H9 (cell line): Measurements from ENCODE around the gene MARK4. TPM values are rescaled to one million over a fixed set of nuclear protein-coding genes. Genes with fewer than 3 reads are reported as not detected.
A peak's percentile ranks its signal among the peaks of the same experiment; 100 is the strongest.

Experiments
- DNase-seq: peaks from one replicate; pipeline ENCODE4 v3.0.0-alpha.2; 2017
- H2AFZ ChIP-seq: one replicate; pipeline ENCODE4 v1.6.1; 2013; ENCODE audit warnings: mild to moderate bottlenecking, low read length, control low read depth, moderate library complexity
- H2AK5ac ChIP-seq: 2 replicates; pipeline ENCODE4 v1.6.1; 2013; ENCODE audit warnings: low read length, control low read depth, mixed read lengths; ENCODE audit not compliant: insufficient read length
- H2BK120ac ChIP-seq: one replicate; pipeline ENCODE4 v1.6.1; 2013; ENCODE audit warnings: low read depth, mild to moderate bottlenecking, low read length, control low read depth, inconsistent platforms; ENCODE audit not compliant: poor library complexity, severe bottlenecking
- H2BK12ac ChIP-seq: 2 replicates; pipeline ENCODE4 v1.6.1; 2013; ENCODE audit warnings: low read length, control low read depth, mixed read lengths, low read depth; ENCODE audit not compliant: insufficient read length
- H2BK15ac ChIP-seq: 2 replicates; pipeline ENCODE4 v1.6.1; 2013; ENCODE audit warnings: low read depth, low read length, control low read depth
- H2BK20ac ChIP-seq: one replicate; pipeline ENCODE4 v1.6.1; 2013; ENCODE audit warnings: low read depth, mild to moderate bottlenecking, low read length, control low read depth, inconsistent platforms; ENCODE audit not compliant: poor library complexity, severe bottlenecking
- H2BK5ac ChIP-seq: 2 replicates; pipeline ENCODE4 v1.6.1; 2013; ENCODE audit warnings: low read length, control low read depth, mixed read lengths; ENCODE audit not compliant: insufficient read length
- H3K14ac ChIP-seq: 2 replicates; pipeline ENCODE4 v1.6.1; 2013; ENCODE audit warnings: low read length, control low read depth; ENCODE audit not compliant: insufficient read depth
- H3K18ac ChIP-seq: 2 replicates; pipeline ENCODE4 v1.6.1; 2013; ENCODE audit warnings: low read depth, mild to moderate bottlenecking, mixed read lengths, low read length, control low read depth; ENCODE audit not compliant: insufficient read length
- H3K23ac ChIP-seq: 2 replicates; pipeline ENCODE4 v1.6.1; 2013; ENCODE audit warnings: low read length, control low read depth, mixed read lengths, low read depth; ENCODE audit not compliant: insufficient read length
- H3K23me2 ChIP-seq: 2 replicates; pipeline ENCODE4 v1.6.1; 2013; ENCODE audit warnings: low read depth, mild to moderate bottlenecking, mixed read lengths, low read length, control low read depth; ENCODE audit not compliant: insufficient read length, poor library complexity, severe bottlenecking
- H3K27ac ChIP-seq: 2 replicates; pipeline ENCODE4 v1.5.1; 2013; ENCODE audit warnings: low read length, control low read depth, mixed read lengths, low read depth; ENCODE audit not compliant: insufficient read length
- H3K27me3 ChIP-seq: 2 replicates; pipeline ENCODE4 v1.6.1; 2013; ENCODE audit warnings: low read length, control low read depth, inconsistent platforms; ENCODE audit not compliant: insufficient read depth
- H3K4ac ChIP-seq: 2 replicates; pipeline ENCODE4 v1.6.1; 2013; ENCODE audit warnings: low read depth, mild to moderate bottlenecking, control low read depth, inconsistent platforms, low read length, moderate library complexity
- H3K4me1 ChIP-seq: 2 replicates; pipeline ENCODE4 v1.6.1; 2013; ENCODE audit warnings: low read length, control low read depth, inconsistent platforms; ENCODE audit not compliant: insufficient read depth
- H3K4me2 ChIP-seq: 2 replicates; pipeline ENCODE4 v1.6.1; 2013; ENCODE audit warnings: low read length, control low read depth, mixed read lengths; ENCODE audit not compliant: insufficient read length, insufficient read depth
- H3K56ac ChIP-seq: 2 replicates; pipeline ENCODE4 v1.6.1; 2013; ENCODE audit warnings: low read depth, mild to moderate bottlenecking, mixed read lengths, low read length, control low read depth; ENCODE audit not compliant: insufficient read length
- H3K79me1 ChIP-seq: 2 replicates; pipeline ENCODE4 v1.6.1; 2013; ENCODE audit warnings: low read depth, mild to moderate bottlenecking, moderate library complexity, low read length, control low read depth, inconsistent platforms; ENCODE audit not compliant: insufficient read depth, poor library complexity, severe bottlenecking
- H3K79me2 ChIP-seq: 2 replicates; pipeline ENCODE4 v1.6.1; 2013; ENCODE audit warnings: low read length, control low read depth, inconsistent platforms; ENCODE audit not compliant: insufficient read depth
- H3K9ac ChIP-seq: 2 replicates; pipeline ENCODE4 v1.6.1; 2013; ENCODE audit warnings: low read length, control low read depth, mixed read lengths; ENCODE audit not compliant: insufficient read length; ENCODE audit errors: extremely low read depth
- H3K9me3 ChIP-seq: one replicate; pipeline ENCODE4 v1.6.1; 2013; ENCODE audit warnings: low read depth, low read length, inconsistent platforms; ENCODE audit not compliant: control insufficient read depth
- H3T11ph ChIP-seq: one replicate; pipeline ENCODE4 v1.6.1; 2013; ENCODE audit warnings: mild to moderate bottlenecking, low read length, control low read depth, inconsistent platforms
- H4K20me1 ChIP-seq: one replicate; pipeline ENCODE4 v1.6.1; 2013; ENCODE audit not compliant: control insufficient read depth, insufficient read length, insufficient read depth
- H4K5ac ChIP-seq: 2 replicates; pipeline ENCODE4 v1.6.1; 2013; ENCODE audit warnings: low read depth, mild to moderate bottlenecking, mixed read lengths, low read length, control low read depth; ENCODE audit not compliant: insufficient read length
- H4K8ac ChIP-seq: replicated peaks from 2 replicates; pipeline ENCODE4 v1.6.1; 2013; ENCODE audit warnings: low read length, control low read depth, mixed read lengths, low read depth; ENCODE audit not compliant: insufficient read length
- H4K91ac ChIP-seq: 2 replicates; pipeline ENCODE4 v1.6.1; 2013; ENCODE audit warnings: low read depth, mild to moderate bottlenecking, moderate library complexity, mixed read lengths, low read length, control low read depth; ENCODE audit not compliant: insufficient read length
- H3K27ac Mint-ChIP-seq, 3 experiments: 2 replicates in 2 of 3; 3 replicates in 1 of 3; pipeline ENCODE4 v1.8.0; 2020 to 2021; ENCODE audit warnings: mixed read lengths in 3 of 3, mild to moderate bottlenecking in 1 of 3, moderate library complexity in 1 of 3
- H3K27me3 Mint-ChIP-seq: 2 replicates; pipeline ENCODE4 v1.8.0; 2021; ENCODE audit warnings: low read depth, mild to moderate bottlenecking, moderate library complexity, mixed read lengths
- H3K36me3 Mint-ChIP-seq, 3 experiments: 2 replicates in 2 of 3; 3 replicates in 1 of 3; pipeline ENCODE4 v1.8.0; 2020 to 2021; ENCODE audit warnings: low read depth in 3 of 3, mixed read lengths in 3 of 3; ENCODE audit not compliant: insufficient read depth in 1 of 3
- H3K4me1 Mint-ChIP-seq, 2 experiments: 2 replicates each; pipeline ENCODE4 v1.8.0; 2020; ENCODE audit warnings: mixed read lengths in 2 of 2
- H3K4me3 Mint-ChIP-seq, 2 experiments: 2 replicates in 1 of 2; 3 replicates in 1 of 2; pipeline ENCODE4 v1.8.0; 2020 to 2021; ENCODE audit warnings: mild to moderate bottlenecking in 2 of 2, mixed read lengths in 2 of 2, moderate library complexity in 1 of 2
- H3K9me3 Mint-ChIP-seq, 2 experiments: 2 replicates in 1 of 2; 3 replicates in 1 of 2; pipeline ENCODE4 v1.8.0; 2020; ENCODE audit warnings: mild to moderate bottlenecking in 2 of 2, mixed read lengths in 2 of 2, moderate library complexity in 1 of 2
- WGBS: extraction: QIAGEN DNeasy Blood & Tissue Kit; methylation state at CpG from one replicate; pipeline ENCODE4 v1.1.7; 2013; ENCODE audit warnings: missing lambda C conversion rate, low lambda C conversion rate, mixed read lengths; ENCODE audit not compliant: insufficient read length; ENCODE audit errors: extremely low coverage; 5-methylcytosine and 5-hydroxymethylcytosine counted together
- total RNA-seq: library from RNA; stranded (reverse); gene quantifications from 2 replicates; pipeline ENCODE4 v1.2.1, GENCODE V29; 2021
- TF ChIP-seq, protein P1 (sequence below): fragments of 200-600 bp; sonication (generic); conservative IDR thresholded peaks from 3 replicates; pipeline ENCODE4 v1.8.0; 2021; ENCODE audit warnings: antibody characterized with exemption, mild to moderate bottlenecking

Gene MARK4
- total RNA-seq, 1 experiment from 2014 or later = 44.7 TPM

GRCh38 chr19:45253396-45254027, 2.4 kb downstream of the MARK4 start:
- no peak overlapping the region for H2BK20ac ChIP-seq
- no peak overlapping the region for H3K9ac ChIP-seq
- no peak overlapping the region for H4K8ac ChIP-seq
- no peak overlapping the region for H4K5ac ChIP-seq
- WGBS = no CpG with 5 or more reads among the region's 12 CpGs
- H3K27me3 ChIP-seq = peaks cover 2% of the 10 kb centered on the region; the same call in 1 of the 2 replicates
- H3K14ac ChIP-seq = no peak overlapping the region; the same call in 1 of the 2 replicates
- peak overlapping the region; percentile 83 to 84; a peak in 4 of 5 replicates for H3K4me3 Mint-ChIP-seq
- peaks cover 7% of the 10 kb centered on the region for H3K79me1 ChIP-seq
- H2AK5ac ChIP-seq = no peak overlapping the region
- no peak overlapping the region for H3K23ac ChIP-seq
- H2BK120ac ChIP-seq = no peak overlapping the region
- no peaks in the 10 kb centered on the region; a peak in 2 of 5 replicates for H3K9me3 Mint-ChIP-seq
- no peaks in the 10 kb centered on the region for H3K4me1 ChIP-seq
- H3K56ac ChIP-seq = no peak overlapping the region
- no peak overlapping the region for H3K18ac ChIP-seq
- no peak overlapping the region for H3K4ac ChIP-seq
- H4K91ac ChIP-seq = no peak overlapping the region
- no peak overlapping the region for H3K4me2 ChIP-seq
- H4K20me1 ChIP-seq = no peaks in the 10 kb centered on the region
- H2BK5ac ChIP-seq = no peak overlapping the region
- H3K23me2 ChIP-seq = peaks cover 12% of the 10 kb centered on the region
- peaks cover 3 to 7% (median 4%) of the 10 kb centered on the region in 3 experiments; a peak in 3 of 7 replicates for H3K36me3 Mint-ChIP-seq
- peaks cover 21% of the 10 kb centered on the region for H3K27me3 Mint-ChIP-seq
- no peak overlapping the region for H2BK12ac ChIP-seq
- DNase-seq = no peak
- H3T11ph ChIP-seq = no peak overlapping the region
- H3K27ac Mint-ChIP-seq = 0 out of 7 replicates have a peak overlapping the region, but pooled peaks of 1 of the 3 experiments have one; percentile 26
- H3K27ac ChIP-seq = no peak overlapping the region
- H2BK15ac ChIP-seq = no peak overlapping the region
- no peaks in the 10 kb centered on the region for H3K9me3 ChIP-seq
- TF ChIP-seq, protein P1, sequence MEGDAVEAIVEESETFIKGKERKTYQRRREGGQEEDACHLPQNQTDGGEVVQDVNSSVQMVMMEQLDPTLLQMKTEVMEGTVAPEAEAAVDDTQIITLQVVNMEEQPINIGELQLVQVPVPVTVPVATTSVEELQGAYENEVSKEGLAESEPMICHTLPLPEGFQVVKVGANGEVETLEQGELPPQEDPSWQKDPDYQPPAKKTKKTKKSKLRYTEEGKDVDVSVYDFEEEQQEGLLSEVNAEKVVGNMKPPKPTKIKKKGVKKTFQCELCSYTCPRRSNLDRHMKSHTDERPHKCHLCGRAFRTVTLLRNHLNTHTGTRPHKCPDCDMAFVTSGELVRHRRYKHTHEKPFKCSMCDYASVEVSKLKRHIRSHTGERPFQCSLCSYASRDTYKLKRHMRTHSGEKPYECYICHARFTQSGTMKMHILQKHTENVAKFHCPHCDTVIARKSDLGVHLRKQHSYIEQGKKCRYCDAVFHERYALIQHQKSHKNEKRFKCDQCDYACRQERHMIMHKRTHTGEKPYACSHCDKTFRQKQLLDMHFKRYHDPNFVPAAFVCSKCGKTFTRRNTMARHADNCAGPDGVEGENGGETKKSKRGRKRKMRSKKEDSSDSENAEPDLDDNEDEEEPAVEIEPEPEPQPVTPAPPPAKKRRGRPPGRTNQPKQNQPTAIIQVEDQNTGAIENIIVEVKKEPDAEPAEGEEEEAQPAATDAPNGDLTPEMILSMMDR = no peak
- H3K79me2 ChIP-seq = no peaks in the 10 kb centered on the region
- H3K4me1 Mint-ChIP-seq = peaks cover 16 to 23% of the 10 kb centered on the region in 2 experiments
- no peak overlapping the region for H2AFZ ChIP-seq
